ENCODE measurements around the gene TINAG. TPM values are rescaled to one million over a fixed set of nuclear protein-coding genes. Genes with fewer than 3 reads are reported as not detected.

Gene TINAG
- total RNA-seq (not detected), polyA plus RNA-seq (not detected)

GRCh38 chr6:54308289-54308985 is at the start of gene TINAG:
Gene TINAG, plus strand, starts transcription at chr6:54308441. Its CDS starts 110 bp downstream, at chr6:54308551.
- FAIRE-seq (no peak), ATAC-seq (no peak), DNase-seq (no peak)
- Histone ChIP-seq H3K9me3 (no peaks in the 10 kb centered on the region), H3K27me3 (no peaks in the 10 kb centered on the region), H3K27ac (no peak within 1 kb of the TSS), H3K4me3 (no peak within 1 kb of the TSS), H3K36me3 (no peaks in the 10 kb centered on the region), H3K4me1 (no peaks in the 10 kb centered on the region)
- no peak for TF ChIP-seq CTCF (IDR thresholded peaks at IDR 0.05)
- intact Hi-C loops (cut with DNase I): no loop called here
- 64 to 78% methylated on average over 10 of the region's 10 CpGs for WGBS, 2 donors

GRCh38 chr6:54260025-54260424 is 48.2 kb upstream of the TINAG start:
- no peaks in the 10 kb centered on the region for H3K36me3 ChIP-seq
- no peaks in the 10 kb centered on the region for H3K9me3 ChIP-seq
- intact Hi-C loops (cut with DNase I): loop anchor here in 1 of 3 donors (10.0 kb wide), 1 partner anchor 275 kb away; no protein-coding TSS in a partner anchor
- no peak for DNase-seq
- no peak overlapping the region for H3K27ac ChIP-seq
- ATAC-seq: no peak
- FAIRE-seq: peak; percentile 5
- no peak for TF ChIP-seq CTCF (IDR thresholded peaks at IDR 0.05)
- H3K4me3 ChIP-seq: no peak overlapping the region
- no peaks in the 10 kb centered on the region for H3K4me1 ChIP-seq
- H3K27me3 ChIP-seq: no peaks in the 10 kb centered on the region

- H3K4me3 ChIP-seq: no peak overlapping the region
- ATAC-seq (no peak), FAIRE-seq (no peak), DNase-seq (no peak)
- intact Hi-C loops (cut with DNase I): loop anchor here in 1 of 3 donors (10.0 kb wide), 1 partner anchor 278 kb away; no protein-coding TSS in a partner anchor
- no peaks in the 10 kb centered on the region for H3K4me1 ChIP-seq
- no peaks in the 10 kb centered on the region for H3K27me3 ChIP-seq
- H3K9me3 ChIP-seq: no peaks in the 10 kb centered on the region
- no peaks in the 10 kb centered on the region for H3K36me3 ChIP-seq
- H3K27ac ChIP-seq: no peak overlapping the region
- TF ChIP-seq CTCF (IDR thresholded peaks at IDR 0.05): no peak
- WGBS, 2 donors: 22 to 30% methylated on average over 1 of the region's 1 CpG
Measured at GRCh38 chr6:54262499-54262898, 45.7 kb upstream of the TINAG start.

- DNase-seq: no peak
- Histone ChIP-seq H3K27ac (no peak overlapping the region), H3K27me3 (no peaks in the 10 kb centered on the region), H3K4me1 (no peaks in the 10 kb centered on the region), H3K36me3 (no peaks in the 10 kb centered on the region), H3K4me3 (no peak overlapping the region), H3K9me3 (no peaks in the 10 kb centered on the region)
- no peak for FAIRE-seq
- WGBS, 2 donors: 29 to 40% methylated on average over 2 of the region's 2 CpGs
- no peak for TF ChIP-seq CTCF (IDR thresholded peaks at IDR 0.05)
- intact Hi-C loops (cut with DNase I): loop anchor here in 1 of 3 donors (10.0 kb wide), 1 partner anchor 278 kb away; no protein-coding TSS in a partner anchor
- no peak for ATAC-seq
Measured at GRCh38 chr6:54262971-54263370, 45.3 kb upstream of the TINAG start.

Data from pancreas (tissue), 10 donors.